ENCODE results near the gene PSMA7. TPM values are rescaled to one million over a fixed set of nuclear protein-coding genes. Genes with fewer than 3 reads are reported as not detected.

PSMA7 gene
- total RNA-seq, 1 experiment from 2014 or later: 362 TPM

- intact Hi-C loops (cut with micrococcal nuclease): no loop called here
- no TSS peak for BruUV-seq (replicated peaks)
- H3K36me3 Mint-ChIP-seq (ENCODE audit: insufficient read depth, unreplicated experiment): peaks cover 78% of the 10 kb centered on the region
- H3K4me3 Mint-ChIP-seq (ENCODE audit: unreplicated experiment): no peak overlapping the region
- no peaks in the 10 kb centered on the region for H3K27me3 Mint-ChIP-seq (ENCODE audit: insufficient read depth, unreplicated experiment)
- ChIA-PET CTCF (no interaction called here), POLR2A (interaction anchor here (0.7 to 6.1 kb wide), 3 partner anchors 15 to 121 kb away, joined by 3 to 72 read pairs (median 8); partner anchors contain the start of genes LSM14B and TAF4)
- no peak for TF ChIP-seq CTCF (IDR thresholded peaks at IDR 0.05; ENCODE audit: unreplicated experiment)
- no peaks in the 10 kb centered on the region for H3K9me3 Mint-ChIP-seq (ENCODE audit: unreplicated experiment)
- H3K4me1 Mint-ChIP-seq (ENCODE audit: insufficient read depth, unreplicated experiment): peaks cover 18% of the 10 kb centered on the region
- no peak for DNase-seq (ENCODE audit: unreplicated experiment)
- H3K27ac Mint-ChIP-seq (ENCODE audit: low read depth, unreplicated experiment): no peak overlapping the region
These were observed 3.6 kb downstream of the PSMA7 start for GRCh38 chr20:62139636-62140035.

- no peak for DNase-seq (ENCODE audit: unreplicated experiment)
- Mint-ChIP-seq H3K4me3 (ENCODE audit: unreplicated experiment) (no peak overlapping the region), H3K36me3 (ENCODE audit: insufficient read depth, unreplicated experiment) (peaks cover 85% of the 10 kb centered on the region), H3K4me1 (ENCODE audit: insufficient read depth, unreplicated experiment) (peaks cover 17% of the 10 kb centered on the region), H3K27ac (ENCODE audit: low read depth, unreplicated experiment) (no peak overlapping the region), H3K9me3 (ENCODE audit: unreplicated experiment) (no peaks in the 10 kb centered on the region), H3K27me3 (ENCODE audit: insufficient read depth, unreplicated experiment) (no peaks in the 10 kb centered on the region)
- CTCF ChIA-PET: interaction anchor here (0.7 to 6.0 kb wide), 3 partner anchors 98 to 128 kb away, joined by 3 to 62 read pairs (median 3); no protein-coding TSS in a partner anchor
- no TSS peak for BruUV-seq (replicated peaks)
- intact Hi-C loops (cut with micrococcal nuclease): no loop called here
- POLR2A ChIA-PET: interaction anchor here (0.7 to 6.1 kb wide), 3 partner anchors 15 to 122 kb away, joined by 3 to 72 read pairs (median 8); partner anchors contain the start of genes LSM14B and TAF4
- TF ChIP-seq CTCF (IDR thresholded peaks at IDR 0.05; ENCODE audit: unreplicated experiment): no peak
These were observed 4.3 kb downstream of the PSMA7 start for GRCh38 chr20:62138912-62139311.

- Mint-ChIP-seq H3K4me1 (ENCODE audit: insufficient read depth, unreplicated experiment) (peaks cover 17% of the 10 kb centered on the region), H3K27ac (ENCODE audit: low read depth, unreplicated experiment) (no peak overlapping the region), H3K9me3 (ENCODE audit: unreplicated experiment) (no peaks in the 10 kb centered on the region), H3K36me3 (ENCODE audit: insufficient read depth, unreplicated experiment) (peaks cover 92% of the 10 kb centered on the region), H3K4me3 (ENCODE audit: unreplicated experiment) (no peak overlapping the region), H3K27me3 (ENCODE audit: insufficient read depth, unreplicated experiment) (no peaks in the 10 kb centered on the region)
- TF ChIP-seq CTCF (IDR thresholded peaks at IDR 0.05; ENCODE audit: unreplicated experiment): no peak
- BruUV-seq (replicated peaks): no TSS peak
- DNase-seq (ENCODE audit: unreplicated experiment): no peak
- intact Hi-C loops (cut with micrococcal nuclease): no loop called here
- ChIA-PET CTCF (interaction anchor here (0.6 to 6.0 kb wide), 8 partner anchors 14 to 486 kb away, joined by 3 to 62 read pairs (median 3); no protein-coding TSS in a partner anchor), POLR2A (interaction anchor here (0.6 to 6.1 kb wide), 5 partner anchors 14 to 184 kb away, joined by 3 to 72 read pairs (median 3); partner anchors contain the start of gene LSM14B)
These were observed 5.0 kb downstream of the PSMA7 start for GRCh38 chr20:62138204-62138543.

GRCh38 chr20:62137478-62138203 lies 5.6 kb downstream of the PSMA7 start:
- Mint-ChIP-seq H3K4me3 (ENCODE audit: unreplicated experiment) (no peak overlapping the region), H3K36me3 (ENCODE audit: insufficient read depth, unreplicated experiment) (peaks cover 98% of the 10 kb centered on the region), H3K27ac (ENCODE audit: low read depth, unreplicated experiment) (no peak overlapping the region), H3K27me3 (ENCODE audit: insufficient read depth, unreplicated experiment) (no peaks in the 10 kb centered on the region), H3K4me1 (ENCODE audit: insufficient read depth, unreplicated experiment) (peaks cover 18% of the 10 kb centered on the region), H3K9me3 (ENCODE audit: unreplicated experiment) (no peaks in the 10 kb centered on the region)
- no peak for DNase-seq (ENCODE audit: unreplicated experiment)
- POLR2A ChIA-PET: interaction anchor here (0.6 to 6.1 kb wide), 5 partner anchors 13 to 183 kb away, joined by 3 to 72 read pairs (median 3); partner anchors contain the start of gene LSM14B
- TF ChIP-seq CTCF (IDR thresholded peaks at IDR 0.05; ENCODE audit: unreplicated experiment): no peak
- BruUV-seq (replicated peaks): no TSS peak
- CTCF ChIA-PET: interaction anchor here (0.6 to 6.0 kb wide), 7 partner anchors 14 to 487 kb away, joined by 3 to 62 read pairs (median 3); no protein-coding TSS in a partner anchor
- intact Hi-C loops (cut with micrococcal nuclease): no loop called here
